Measurements from ENCODE around the gene PGC.

DNA sequence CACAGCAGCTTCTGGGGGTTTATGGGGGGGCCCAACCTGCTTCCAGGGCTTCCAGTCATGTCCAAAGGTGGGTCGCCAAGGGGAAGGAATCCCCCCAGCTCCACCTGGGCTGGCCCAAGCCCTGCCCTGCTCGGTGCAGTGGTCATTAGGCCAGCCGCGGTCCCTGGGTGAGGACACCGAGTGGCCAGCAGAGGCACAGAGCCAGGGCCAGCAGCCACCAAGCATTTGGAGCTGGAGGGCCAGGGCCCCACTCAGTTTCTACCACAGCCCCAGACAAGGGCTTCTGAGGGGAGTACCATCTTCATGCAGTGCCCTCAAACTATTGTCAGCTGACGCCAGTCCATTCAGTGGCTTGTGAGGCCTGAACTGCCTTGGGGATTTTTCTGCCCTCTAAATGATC lies 51.4 kb downstream of the PGC start:
- TF ChIP-seq, protein P1, sequence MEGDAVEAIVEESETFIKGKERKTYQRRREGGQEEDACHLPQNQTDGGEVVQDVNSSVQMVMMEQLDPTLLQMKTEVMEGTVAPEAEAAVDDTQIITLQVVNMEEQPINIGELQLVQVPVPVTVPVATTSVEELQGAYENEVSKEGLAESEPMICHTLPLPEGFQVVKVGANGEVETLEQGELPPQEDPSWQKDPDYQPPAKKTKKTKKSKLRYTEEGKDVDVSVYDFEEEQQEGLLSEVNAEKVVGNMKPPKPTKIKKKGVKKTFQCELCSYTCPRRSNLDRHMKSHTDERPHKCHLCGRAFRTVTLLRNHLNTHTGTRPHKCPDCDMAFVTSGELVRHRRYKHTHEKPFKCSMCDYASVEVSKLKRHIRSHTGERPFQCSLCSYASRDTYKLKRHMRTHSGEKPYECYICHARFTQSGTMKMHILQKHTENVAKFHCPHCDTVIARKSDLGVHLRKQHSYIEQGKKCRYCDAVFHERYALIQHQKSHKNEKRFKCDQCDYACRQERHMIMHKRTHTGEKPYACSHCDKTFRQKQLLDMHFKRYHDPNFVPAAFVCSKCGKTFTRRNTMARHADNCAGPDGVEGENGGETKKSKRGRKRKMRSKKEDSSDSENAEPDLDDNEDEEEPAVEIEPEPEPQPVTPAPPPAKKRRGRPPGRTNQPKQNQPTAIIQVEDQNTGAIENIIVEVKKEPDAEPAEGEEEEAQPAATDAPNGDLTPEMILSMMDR (IDR thresholded peaks at IDR 0.05 in 8 of 11, conservative IDR thresholded peaks at IDR 0.05 in 3 of 11): no peak
- peak in 2 of 3 donors; percentile 16 to 63 for TF ChIP-seq POLR2AphosphoS5 (IDR thresholded peaks at IDR 0.05)
